GM12872 (cell line): ENCODE results near the gene LCN6.

ENCODE experiments used
- CTCF ChIP-seq: IDR thresholded peaks from 3 replicates; pipeline ENCODE4 v1.5.1; 2011; ENCODE audit warnings: low read depth, mild to moderate bottlenecking, low read length, moderate library complexity; ENCODE audit not compliant: insufficient read depth

LCN6 gene

GRCh38 chr9:136748201-136748600 lies at the start of gene LCN6:
Gene LCN6, minus strand, starts transcription at chr9:136748525. Its CDS starts 42 bp downstream, at chr9:136748483.
- TF ChIP-seq CTCF = no peak

GRCh38 chr9:136796238-136796774 lies 48.0 kb upstream of the LCN6 start, which contains the start of gene CCDC183:
Gene CCDC183, plus strand, starts transcription at chr9:136796338. Its CDS starts 60 bp downstream, at chr9:136796398.
- TF ChIP-seq CTCF = no peak

GRCh38 chr9:136795000-136795348 lies 46.6 kb upstream of the LCN6 start:
- TF ChIP-seq CTCF = no peak

- no peak for TF ChIP-seq CTCF
These were observed 46.1 kb upstream of the LCN6 start for GRCh38 chr9:136794281-136794999.

GRCh38 chr9:136793086-136793946 lies 45.0 kb upstream of the LCN6 start:
- no peak for TF ChIP-seq CTCF

- TF ChIP-seq CTCF = no peak
These were observed 44.2 kb upstream of the LCN6 start for GRCh38 chr9:136792321-136793085.
